Adrenal gland (tissue), 5 donors: Measurements from ENCODE around the gene TBC1D22A.

Experiments used
- CTCF ChIP-seq, 6 experiments: fragments of 450-650 bp in 4 of 6; fragments of 200-600 bp in 2 of 6; sonication (generic) in 1 of 6; IDR thresholded peaks; 1 replicate in 5 of 6; 2 replicates in 1 of 6; pipeline versions ENCODE4 v1.5.1 to v1.8.0; 2016 to 2021; ENCODE audit warnings: antibody characterized with exemption in 6 of 6, mild to moderate bottlenecking in 2 of 6, moderate library complexity in 1 of 6
- POLR2A ChIP-seq, 2 donors: fragments of 450-650 bp; IDR thresholded peaks; one replicate each; pipeline ENCODE4 v1.6.1; 2017; ENCODE audit warnings: antibody characterized with exemption in 2 of 2, mild to moderate bottlenecking in 2 of 2, moderate library complexity in 1 of 2
- donor health status: DM: no; HTN: no; CAD: no.

- TF ChIP-seq CTCF (IDR thresholded peaks at IDR 0.05) = no peak
- TF ChIP-seq POLR2A (IDR thresholded peaks at IDR 0.05) = no peak
Observed at GRCh38 chr22:47048123-47049077, 285.9 kb downstream of the TBC1D22A start.
